ENCODE results near the gene NUDT9. TPM values are rescaled to one million over a fixed set of nuclear protein-coding genes. Genes with fewer than 3 reads are reported as not detected.
A peak's percentile ranks its signal among the peaks of the same experiment; 100 is the strongest.

Gene NUDT9
- total RNA-seq, 2 donors from 2014 or later, result 17.2 to 17.6 TPM

DNA sequence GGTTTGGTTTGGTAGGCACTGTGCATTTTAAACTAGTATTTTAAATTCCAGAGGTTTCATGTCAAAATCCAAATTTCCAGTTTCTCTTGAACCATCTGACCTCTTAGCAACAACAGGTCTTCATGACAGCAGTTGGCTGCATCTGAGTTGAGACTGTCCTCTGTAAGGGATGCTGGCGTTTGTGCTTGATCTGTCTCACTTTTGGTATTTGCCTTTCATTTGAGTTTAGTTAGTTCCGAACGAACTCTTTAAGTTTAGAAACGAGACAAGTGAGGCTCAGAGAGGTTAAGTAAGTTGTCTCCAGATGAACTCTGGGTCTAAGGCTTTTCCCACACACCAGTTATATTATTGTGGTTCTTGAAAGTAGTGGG, 77.7 kb downstream of the NUDT9 start:
- no peaks in the 10 kb centered on the region for H3K9me3 ChIP-seq
- no peaks in the 10 kb centered on the region for H3K27me3 ChIP-seq
- peak overlapping the region in 1 of 2 donors; percentile 60 for H3K27ac ChIP-seq
- H3K4me1 ChIP-seq, result peaks cover 0 to 25% of the 10 kb centered on the region in 2 donors
- no peak overlapping the region for H3K4me3 ChIP-seq
- no peak for DNase-seq (ENCODE audit: low spot score)
- peaks cover 15% of the 10 kb centered on the region for H3K36me3 ChIP-seq
- TF ChIP-seq, protein P1, sequence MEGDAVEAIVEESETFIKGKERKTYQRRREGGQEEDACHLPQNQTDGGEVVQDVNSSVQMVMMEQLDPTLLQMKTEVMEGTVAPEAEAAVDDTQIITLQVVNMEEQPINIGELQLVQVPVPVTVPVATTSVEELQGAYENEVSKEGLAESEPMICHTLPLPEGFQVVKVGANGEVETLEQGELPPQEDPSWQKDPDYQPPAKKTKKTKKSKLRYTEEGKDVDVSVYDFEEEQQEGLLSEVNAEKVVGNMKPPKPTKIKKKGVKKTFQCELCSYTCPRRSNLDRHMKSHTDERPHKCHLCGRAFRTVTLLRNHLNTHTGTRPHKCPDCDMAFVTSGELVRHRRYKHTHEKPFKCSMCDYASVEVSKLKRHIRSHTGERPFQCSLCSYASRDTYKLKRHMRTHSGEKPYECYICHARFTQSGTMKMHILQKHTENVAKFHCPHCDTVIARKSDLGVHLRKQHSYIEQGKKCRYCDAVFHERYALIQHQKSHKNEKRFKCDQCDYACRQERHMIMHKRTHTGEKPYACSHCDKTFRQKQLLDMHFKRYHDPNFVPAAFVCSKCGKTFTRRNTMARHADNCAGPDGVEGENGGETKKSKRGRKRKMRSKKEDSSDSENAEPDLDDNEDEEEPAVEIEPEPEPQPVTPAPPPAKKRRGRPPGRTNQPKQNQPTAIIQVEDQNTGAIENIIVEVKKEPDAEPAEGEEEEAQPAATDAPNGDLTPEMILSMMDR (IDR thresholded peaks at IDR 0.05), result no peak

GRCh38 chr4:87502580-87503238, 80.3 kb downstream of the NUDT9 start:
- no peaks in the 10 kb centered on the region for H3K27me3 ChIP-seq
- H3K4me1 ChIP-seq, result peaks cover 0 to 34% of the 10 kb centered on the region in 2 donors
- no peak overlapping the region for H3K4me3 ChIP-seq
- H3K9me3 ChIP-seq, result no peaks in the 10 kb centered on the region
- TF ChIP-seq, protein P1 (IDR thresholded peaks at IDR 0.05), result no peak
- H3K27ac ChIP-seq, result peak overlapping the region; percentile 19 to 45
- peaks cover 1% of the 10 kb centered on the region for H3K36me3 ChIP-seq
- DNase-seq (ENCODE audit: low spot score), result no peak

- Histone ChIP-seq H3K4me3 (no peak overlapping the region), H3K27me3 (no peaks in the 10 kb centered on the region), H3K27ac (peak overlapping the region; percentile 35 to 82), H3K4me1 (peaks cover 0 to 32% of the 10 kb centered on the region in 2 donors), H3K9me3 (no peaks in the 10 kb centered on the region), H3K36me3 (peaks cover 18% of the 10 kb centered on the region)
- no peak for DNase-seq (ENCODE audit: low spot score)
- TF ChIP-seq, protein P1 (IDR thresholded peaks at IDR 0.05), result no peak
Measured at GRCh38 chr4:87505862-87506261, 83.5 kb downstream of the NUDT9 start.

GRCh38 chr4:87506974-87507701, 84.8 kb downstream of the NUDT9 start:
- Histone ChIP-seq H3K36me3 (peaks cover 21% of the 10 kb centered on the region), H3K9me3 (no peaks in the 10 kb centered on the region), H3K4me3 (no peak overlapping the region), H3K4me1 (peaks cover 0 to 39% of the 10 kb centered on the region in 2 donors), H3K27ac (peak overlapping the region; percentile 35 to 82), H3K27me3 (no peaks in the 10 kb centered on the region)
- DNase-seq (ENCODE audit: low spot score), result no peak
- TF ChIP-seq, protein P1 (IDR thresholded peaks at IDR 0.05), result no peak

Other genes starting within 250 kb of the NUDT9 start
- gene KLHL8, start 202.0 kb upstream of the NUDT9 start, total RNA-seq, result 1 to 10 TPM; 5.9 to 6.9 TPM
- gene HSD17B13, start 99.7 kb upstream of the NUDT9 start, total RNA-seq, result not detected
- gene HSD17B11, start 31.4 kb upstream of the NUDT9 start, total RNA-seq, result 10 to 100 TPM; 32.4 to 33.8 TPM
- 100 to 1,000 TPM; 501 to 627 TPM for gene SPARCL1, start 106.8 kb downstream of the NUDT9 start, total RNA-seq
- gene DSPP, start 186.0 kb downstream of the NUDT9 start, total RNA-seq, result not detected
- gene DMP1, start 227.7 kb downstream of the NUDT9 start, total RNA-seq, result not detected

Measured in right atrium auricular region (tissue), 2 donors.